Esophagus squamous epithelium (tissue), 5 donors: Measurements from ENCODE around the gene ATRN. TPM values are rescaled to one million over a fixed set of nuclear protein-coding genes. Genes with fewer than 3 reads are reported as not detected.

Experiments used
- DNase-seq: peaks from one replicate; lab custom pipeline; 2025; lab: John Stamatoyannopoulos, UW
- H3K27ac ChIP-seq, 4 donors: fragments of 200-600 bp; sonication (generic); one replicate each; pipeline ENCODE4 v1.5.1; 2016 to 2019; ENCODE audit warnings: mild to moderate bottlenecking in 1 of 4
- H3K27me3 ChIP-seq, 4 donors: fragments of 200-600 bp; sonication (generic); 1 replicate in 3 of 4; 2 replicates in 1 of 4; pipeline versions ENCODE4 v1.5.1 to v1.6.0; 2017 to 2021; ENCODE audit warnings: antibody characterized with exemption in 1 of 4
- H3K36me3 ChIP-seq, 3 donors: fragments of 200-600 bp; sonication (generic); one replicate each; pipeline ENCODE4 v1.5.1; 2016 to 2019
- H3K4me1 ChIP-seq, 3 donors: fragments of 200-600 bp; sonication (generic); one replicate each; pipeline ENCODE4 v1.5.1; 2017 to 2019
- H3K4me3 ChIP-seq, 4 donors: fragments of 200-600 bp; sonication (generic); 1 replicate in 3 of 4; 2 replicates in 1 of 4; pipeline ENCODE4 v1.5.1; 2016 to 2019; ENCODE audit warnings: mild to moderate bottlenecking in 2 of 4, moderate library complexity in 1 of 4
- H3K9me3 ChIP-seq, 3 donors: fragments of 200-600 bp; sonication (generic); one replicate each; pipeline ENCODE4 v1.5.1; 2016 to 2019
- CTCF ChIP-seq, 6 experiments: fragments of 450-650 bp in 4 of 6; fragments of 200-600 bp in 2 of 6; sonication (generic) in 2 of 6; IDR thresholded peaks; one replicate each; pipeline ENCODE4 v1.5.1; 2016 to 2019; ENCODE audit warnings: antibody characterized with exemption in 6 of 6, mild to moderate bottlenecking in 4 of 6, moderate library complexity in 4 of 6
- POLR2A ChIP-seq, 4 donors: fragments of 450-650 bp; IDR thresholded peaks; one replicate each; pipeline ENCODE4 v1.6.1; 2017; ENCODE audit warnings: antibody characterized with exemption in 4 of 4, mild to moderate bottlenecking in 4 of 4, moderate library complexity in 3 of 4
- WGBS, 2 donors: methylation state at CpG; one replicate each; pipeline ENCODE4 v1.1.5; 2018; 5-methylcytosine and 5-hydroxymethylcytosine counted together
- intact Hi-C: fragments of 100-400 bp; cut with DNase I; formaldehyde crosslinking; loops from one replicate; pipeline ENCODE4 v1.15.0; 2022
- total RNA-seq, 4 donors: library from RNA; depleted of rRNA; stranded (reverse); fragments of >200 nt; gene quantifications; one replicate each; pipeline ENCODE4 v1.1.0, GENCODE V29; 2016
- donor health status: DM: yes; HTN: yes; CAD: no.

ATRN gene
- total RNA-seq, 4 donors from 2014 or later = 15.4 to 23.1 (median 21.4) TPM

- H3K36me3 ChIP-seq = peaks cover 4 to 24% (median 4%) of the 10 kb centered on the region in 3 donors
- H3K4me1 ChIP-seq = no peaks in the 10 kb centered on the region
- no peak for DNase-seq
- TF ChIP-seq CTCF (IDR thresholded peaks at IDR 0.05) (no peak), POLR2A (IDR thresholded peaks at IDR 0.05) (no peak)
- no peak overlapping the region for H3K27ac ChIP-seq
- no peak overlapping the region for H3K4me3 ChIP-seq
- 73 to 83% methylated on average over 1 of the region's 1 CpG for WGBS, 2 donors
- no peaks in the 10 kb centered on the region for H3K27me3 ChIP-seq
- H3K9me3 ChIP-seq = no peaks in the 10 kb centered on the region
- intact Hi-C loops = no loop called here
Measured at GRCh38 chr20:3635346-3635745, 164.5 kb downstream of the ATRN start.

GRCh38 chr20:3640259-3640658 lies 169.4 kb downstream of the ATRN start:
- Histone ChIP-seq H3K4me3 (no peak overlapping the region), H3K4me1 (no peaks in the 10 kb centered on the region), H3K36me3 (peaks cover 0 to 46% (median 0%) of the 10 kb centered on the region in 3 donors), H3K27ac (no peak overlapping the region), H3K27me3 (no peaks in the 10 kb centered on the region), H3K9me3 (no peaks in the 10 kb centered on the region)
- intact Hi-C loops = no loop called here
- 92 to 95% methylated on average over 3 of the region's 3 CpGs for WGBS, 2 donors
- no peak for TF ChIP-seq POLR2A (IDR thresholded peaks at IDR 0.05)
- TF ChIP-seq CTCF (IDR thresholded peaks at IDR 0.05) = no peak
- no peak for DNase-seq

- Histone ChIP-seq H3K36me3 (peaks cover 0 to 85% (median 0%) of the 10 kb centered on the region in 3 donors), H3K27ac (no peak overlapping the region), H3K4me1 (no peaks in the 10 kb centered on the region), H3K4me3 (no peak overlapping the region), H3K9me3 (no peaks in the 10 kb centered on the region), H3K27me3 (no peaks in the 10 kb centered on the region)
- intact Hi-C loops = no loop called here
- 81 to 90% methylated on average over 12 to 15 of the region's 20 CpGs for WGBS, 2 donors
- DNase-seq = no peak
- TF ChIP-seq CTCF (IDR thresholded peaks at IDR 0.05) = no peak
- TF ChIP-seq POLR2A (IDR thresholded peaks at IDR 0.05) = no peak
Measured at GRCh38 chr20:3645309-3646066, 174.7 kb downstream of the ATRN start.

GRCh38 chr20:3646067-3646440 lies 175.2 kb downstream of the ATRN start:
- no peak for DNase-seq
- intact Hi-C loops = no loop called here
- Histone ChIP-seq H3K4me3 (no peak overlapping the region), H3K4me1 (no peaks in the 10 kb centered on the region), H3K27me3 (no peaks in the 10 kb centered on the region), H3K36me3 (peaks cover 0 to 88% (median 0%) of the 10 kb centered on the region in 3 donors), H3K9me3 (no peaks in the 10 kb centered on the region), H3K27ac (no peak overlapping the region)
- WGBS, 2 donors = 77 to 81% methylated on average over 5 of the region's 5 CpGs
- TF ChIP-seq POLR2A (IDR thresholded peaks at IDR 0.05) (no peak), CTCF (IDR thresholded peaks at IDR 0.05) (no peak)

GRCh38 chr20:3646651-3647050 lies 175.8 kb downstream of the ATRN start:
- Histone ChIP-seq H3K27me3 (no peaks in the 10 kb centered on the region), H3K9me3 (no peaks in the 10 kb centered on the region), H3K36me3 (peaks cover 0 to 93% (median 0%) of the 10 kb centered on the region in 3 donors), H3K27ac (no peak overlapping the region), H3K4me1 (no peaks in the 10 kb centered on the region), H3K4me3 (no peak overlapping the region)
- 77 to 88% methylated on average over 4 to 13 of the region's 13 CpGs for WGBS, 2 donors
- intact Hi-C loops = no loop called here
- TF ChIP-seq POLR2A (IDR thresholded peaks at IDR 0.05) (no peak), CTCF (IDR thresholded peaks at IDR 0.05) (no peak)
- no peak for DNase-seq
